Measurements from ENCODE around the gene CLHC1.
"Not testable (repeated sequence)": the region's sequence is repeated elsewhere in the genome, so short reads cannot be mapped to it uniquely, and the experiment has no call there.

Gene CLHC1

DNA sequence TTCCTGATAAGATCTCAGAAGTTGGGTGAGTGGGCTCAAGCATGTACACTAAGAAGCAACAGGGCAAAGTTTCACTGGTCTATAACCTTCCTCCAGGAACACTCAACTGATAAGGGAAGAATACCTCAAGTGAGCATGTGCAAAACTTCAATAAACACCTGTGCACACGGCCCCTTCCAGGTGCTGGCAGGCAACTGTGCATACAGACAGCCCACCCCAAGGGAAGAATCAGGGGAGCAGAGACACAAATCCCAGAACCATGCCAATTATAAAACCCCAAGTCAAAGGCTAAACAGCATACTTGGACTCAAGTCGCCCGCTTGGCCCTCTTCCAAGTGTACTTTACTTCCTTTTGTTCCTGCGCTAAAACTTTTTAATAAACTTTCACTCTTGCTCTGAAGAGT is 96.0 kb downstream of the CLHC1 start:
- H3K9me3 ChIP-seq (ENCODE audit: insufficient read depth, low read length), result no peaks in the 10 kb centered on the region
- H3K9ac ChIP-seq (ENCODE audit: insufficient read length, low read depth), result no peak overlapping the region
- peaks cover 9% of the 10 kb centered on the region for H3K4me1 ChIP-seq (ENCODE audit: insufficient read depth, insufficient read length)
- DNase-seq (ENCODE audit: low read depth, low spot score), result no peak
- H3K4me3 ChIP-seq (ENCODE audit: insufficient read length, low read depth), result no peak overlapping the region
- H3K36me3 ChIP-seq (ENCODE audit: insufficient read depth, insufficient read length, low read length), result no peaks in the 10 kb centered on the region
- H3K27me3 ChIP-seq (ENCODE audit: insufficient read depth, insufficient read length), result no peaks in the 10 kb centered on the region
- no peak for TF ChIP-seq SUZ12 (IDR thresholded peaks at IDR 0.05; ENCODE audit: extremely low read depth, insufficient read depth, insufficient read length)
- TF ChIP-seq YY1 (IDR thresholded peaks at IDR 0.05; ENCODE audit: insufficient read depth, insufficient read length), result no peak
- no peak for TF ChIP-seq ZNF274 (IDR thresholded peaks at IDR 0.05; ENCODE audit: low read depth, low read length)

GRCh38 chr2:55135491-55135890 is 96.6 kb downstream of the CLHC1 start:
- DNase-seq (ENCODE audit: low read depth, low spot score), result no peak
- H3K27me3 ChIP-seq (ENCODE audit: insufficient read depth, insufficient read length), result no peaks in the 10 kb centered on the region
- no peak overlapping the region for H3K9ac ChIP-seq (ENCODE audit: insufficient read length, low read depth)
- TF ChIP-seq ZNF274 (IDR thresholded peaks at IDR 0.05; ENCODE audit: low read depth, low read length) (no peak), SUZ12 (IDR thresholded peaks at IDR 0.05; ENCODE audit: extremely low read depth, insufficient read depth, insufficient read length) (no peak), YY1 (IDR thresholded peaks at IDR 0.05; ENCODE audit: insufficient read depth, insufficient read length) (no peak)
- no peak overlapping the region for H3K4me3 ChIP-seq (ENCODE audit: insufficient read length, low read depth)
- H3K36me3 ChIP-seq (ENCODE audit: insufficient read depth, insufficient read length, low read length), result no peaks in the 10 kb centered on the region
- peaks cover 9% of the 10 kb centered on the region for H3K4me1 ChIP-seq (ENCODE audit: insufficient read depth, insufficient read length)
- H3K9me3 ChIP-seq (ENCODE audit: insufficient read depth, low read length), result no peaks in the 10 kb centered on the region

GRCh38 chr2:55134316-55134706 is 97.8 kb downstream of the CLHC1 start:
- TF ChIP-seq ZNF274 (IDR thresholded peaks at IDR 0.05; ENCODE audit: low read depth, low read length), result no peak
- TF ChIP-seq SUZ12 (IDR thresholded peaks at IDR 0.05; ENCODE audit: extremely low read depth, insufficient read depth, insufficient read length), result no peak
- no peak for TF ChIP-seq YY1 (IDR thresholded peaks at IDR 0.05; ENCODE audit: insufficient read depth, insufficient read length)
- no peak overlapping the region for H3K4me3 ChIP-seq (ENCODE audit: insufficient read length, low read depth)
- peaks cover 9% of the 10 kb centered on the region for H3K4me1 ChIP-seq (ENCODE audit: insufficient read depth, insufficient read length)
- H3K36me3 ChIP-seq (ENCODE audit: insufficient read depth, insufficient read length, low read length), result no peaks in the 10 kb centered on the region
- no peaks in the 10 kb centered on the region for H3K27me3 ChIP-seq (ENCODE audit: insufficient read depth, insufficient read length)
- H3K9me3 ChIP-seq (ENCODE audit: insufficient read depth, low read length), result no peaks in the 10 kb centered on the region
- DNase-seq (ENCODE audit: low read depth, low spot score), result no peak
- H3K9ac ChIP-seq (ENCODE audit: insufficient read length, low read depth), result no peak overlapping the region

DNA sequence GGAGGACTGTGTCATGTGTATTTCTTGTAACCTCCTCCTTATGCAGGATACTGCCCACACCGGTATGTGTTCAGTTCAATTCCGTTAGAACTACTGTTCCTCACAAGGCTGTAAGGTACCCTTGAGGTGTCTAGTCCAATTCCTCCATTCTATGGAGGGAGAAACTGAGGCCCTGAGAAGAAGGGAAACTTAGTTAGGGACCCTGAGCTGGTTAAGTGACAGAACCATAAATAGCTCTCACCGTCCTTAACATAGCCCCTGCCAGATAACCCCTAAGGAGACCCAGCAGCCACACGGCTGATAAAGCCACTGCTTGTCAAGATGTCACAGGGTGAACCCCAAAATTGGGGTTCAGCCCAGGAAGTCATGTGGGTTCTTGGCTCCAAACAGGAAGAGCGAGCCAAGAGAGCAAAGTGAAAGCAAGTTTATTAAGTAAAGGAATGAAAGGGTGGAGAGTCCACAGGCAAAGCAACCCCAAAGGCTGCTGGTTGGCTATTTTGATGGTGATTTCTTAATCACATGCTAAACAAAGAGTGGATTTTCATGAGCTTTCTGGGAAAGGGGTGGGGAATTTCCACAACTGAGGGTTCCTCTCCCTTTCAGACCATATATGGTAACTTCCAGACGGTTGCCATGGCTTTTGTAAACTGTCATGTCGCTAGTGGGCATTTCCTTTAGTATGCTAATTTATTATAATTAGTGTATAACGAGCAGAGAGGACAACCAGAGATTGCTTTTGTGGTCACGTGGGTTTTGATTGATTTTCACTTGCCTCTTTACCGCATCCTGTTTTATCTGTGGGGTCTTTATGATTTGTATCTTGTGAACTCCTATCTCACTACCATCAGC is 98.4 kb downstream of the CLHC1 start:
- Histone ChIP-seq H3K4me1 (ENCODE audit: insufficient read depth, insufficient read length) (peaks cover 9% of the 10 kb centered on the region), H3K9me3 (ENCODE audit: insufficient read depth, low read length) (no peaks in the 10 kb centered on the region), H3K4me3 (ENCODE audit: insufficient read length, low read depth) (no peak overlapping the region), H3K36me3 (ENCODE audit: insufficient read depth, insufficient read length, low read length) (no peaks in the 10 kb centered on the region), H3K27me3 (ENCODE audit: insufficient read depth, insufficient read length) (no peaks in the 10 kb centered on the region), H3K9ac (ENCODE audit: insufficient read length, low read depth) (peak overlapping the region; percentile 8)
- peak; percentile 96 for DNase-seq (ENCODE audit: low read depth, low spot score)
- no peak for TF ChIP-seq YY1 (IDR thresholded peaks at IDR 0.05; ENCODE audit: insufficient read depth, insufficient read length)
- no peak for TF ChIP-seq SUZ12 (IDR thresholded peaks at IDR 0.05; ENCODE audit: extremely low read depth, insufficient read depth, insufficient read length)
- TF ChIP-seq ZNF274 (IDR thresholded peaks at IDR 0.05; ENCODE audit: low read depth, low read length), result no peak

- Histone ChIP-seq H3K4me3 (ENCODE audit: insufficient read length, low read depth) (no peak overlapping the region), H3K9me3 (ENCODE audit: insufficient read depth, low read length) (no peaks in the 10 kb centered on the region), H3K4me1 (ENCODE audit: insufficient read depth, insufficient read length) (peaks cover 6% of the 10 kb centered on the region), H3K36me3 (ENCODE audit: insufficient read depth, insufficient read length, low read length) (no peaks in the 10 kb centered on the region), H3K9ac (ENCODE audit: insufficient read length, low read depth) (no peak overlapping the region), H3K27me3 (ENCODE audit: insufficient read depth, insufficient read length) (no peaks in the 10 kb centered on the region)
- no peak for DNase-seq (ENCODE audit: low read depth, low spot score)
- no peak for TF ChIP-seq SUZ12 (IDR thresholded peaks at IDR 0.05; ENCODE audit: extremely low read depth, insufficient read depth, insufficient read length)
- TF ChIP-seq ZNF274 (IDR thresholded peaks at IDR 0.05; ENCODE audit: low read depth, low read length), result no peak
- no peak for TF ChIP-seq YY1 (IDR thresholded peaks at IDR 0.05; ENCODE audit: insufficient read depth, insufficient read length)
These were observed 101.2 kb downstream of the CLHC1 start for GRCh38 chr2:55130849-55131248.

DNA sequence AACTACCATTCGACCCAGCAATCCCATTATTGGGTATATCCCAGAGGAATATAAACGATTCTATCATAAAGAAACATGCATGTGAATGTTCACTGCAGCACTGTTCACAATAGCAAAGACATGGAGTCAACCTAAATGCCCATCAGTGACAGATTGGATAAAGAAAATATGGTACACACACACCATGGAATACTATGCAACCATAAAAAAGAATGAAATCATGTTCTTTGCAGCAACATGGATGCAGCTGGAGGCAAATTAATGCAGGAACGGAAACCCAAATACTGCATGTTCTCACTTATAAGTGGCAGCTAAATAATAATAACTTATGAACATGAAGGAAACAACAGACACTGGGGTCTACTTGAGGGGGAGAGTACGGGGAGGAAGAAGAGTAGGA is 105.5 kb downstream of the CLHC1 start:
- not testable (repeated sequence) for H3K9ac ChIP-seq (ENCODE audit: insufficient read length, low read depth); H3K27me3 ChIP-seq (ENCODE audit: insufficient read depth, insufficient read length); H3K4me3 ChIP-seq (ENCODE audit: insufficient read length, low read depth); H3K4me1 ChIP-seq (ENCODE audit: insufficient read depth, insufficient read length); DNase-seq (ENCODE audit: low read depth, low spot score); H3K36me3 ChIP-seq (ENCODE audit: insufficient read depth, insufficient read length, low read length); H3K9me3 ChIP-seq (ENCODE audit: insufficient read depth, low read length)

Data from NT2/D1 (cell line).